GM12891 (cell line): Measurements from ENCODE around the gene PISD.

Experiments used
- POLR2A ChIP-seq: IDR thresholded peaks from 2 replicates; pipeline ENCODE4 v1.6.1; 2011; ENCODE audit warnings: low read depth, low read length, control low read depth
- POLR2AphosphoS5 ChIP-seq: IDR thresholded peaks from 2 replicates; pipeline ENCODE4 v1.6.1; 2011; ENCODE audit warnings: low read depth, low read length, control low read depth

- TF ChIP-seq POLR2A (peak; percentile 38), POLR2AphosphoS5 (no peak)
These were observed 38.3 kb downstream of the PISD start for GRCh38 chr22:31623592-31624304.
